Measurements from ENCODE around the gene CDKN1C. TPM values are rescaled to one million over a fixed set of nuclear protein-coding genes. Genes with fewer than 3 reads are reported as not detected.

CDKN1C gene
- total RNA-seq, 4 donors from 2014 or later, result 153 to 349 (median 186) TPM

DNA sequence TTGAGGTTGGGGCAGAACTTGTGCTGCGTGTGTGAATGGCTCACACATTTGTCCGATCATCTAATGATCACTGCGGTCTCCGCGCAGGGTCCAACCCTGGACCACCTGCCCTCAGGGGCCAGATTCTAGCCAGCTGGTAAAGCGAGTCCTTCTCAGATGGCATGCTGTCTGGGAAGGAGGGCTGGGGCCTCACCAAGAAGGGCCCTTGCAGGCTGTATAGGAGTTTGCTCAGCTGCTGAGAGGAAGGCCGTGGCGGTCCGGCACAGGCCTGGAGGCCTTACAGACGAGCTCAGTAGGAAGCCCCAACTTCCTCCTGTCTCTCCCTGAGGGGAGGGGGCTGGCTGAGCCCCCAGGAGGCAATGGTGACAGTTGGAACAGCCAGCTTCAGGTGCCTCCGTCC, 29.9 kb upstream of the CDKN1C start:
- TF ChIP-seq EP300 (IDR thresholded peaks at IDR 0.05) (no peak), CTCF (IDR thresholded peaks at IDR 0.05) (no peak), POLR2AphosphoS5 (IDR thresholded peaks at IDR 0.05) (no peak), POLR2A (IDR thresholded peaks at IDR 0.05; ENCODE audit: low read depth) (no peak)
- no peak overlapping the region for H3K27ac ChIP-seq (replicated peaks in 1 of 4)
- H3K36me3 ChIP-seq, result no peaks in the 10 kb centered on the region
- H3K27me3 ChIP-seq, result no peaks in the 10 kb centered on the region
- WGBS, result 100% methylated on average over 1 of the region's 11 CpGs
- no peak for DNase-seq (ENCODE audit: extremely low spot score)
- no peak overlapping the region for H3K4me3 ChIP-seq
- H3K9me3 ChIP-seq, result no peaks in the 10 kb centered on the region
- intact Hi-C loops (cut with DNase I), result no loop called here
- peaks cover 0 to 5% (median 0%) of the 10 kb centered on the region in 4 donors for H3K4me1 ChIP-seq

DNA sequence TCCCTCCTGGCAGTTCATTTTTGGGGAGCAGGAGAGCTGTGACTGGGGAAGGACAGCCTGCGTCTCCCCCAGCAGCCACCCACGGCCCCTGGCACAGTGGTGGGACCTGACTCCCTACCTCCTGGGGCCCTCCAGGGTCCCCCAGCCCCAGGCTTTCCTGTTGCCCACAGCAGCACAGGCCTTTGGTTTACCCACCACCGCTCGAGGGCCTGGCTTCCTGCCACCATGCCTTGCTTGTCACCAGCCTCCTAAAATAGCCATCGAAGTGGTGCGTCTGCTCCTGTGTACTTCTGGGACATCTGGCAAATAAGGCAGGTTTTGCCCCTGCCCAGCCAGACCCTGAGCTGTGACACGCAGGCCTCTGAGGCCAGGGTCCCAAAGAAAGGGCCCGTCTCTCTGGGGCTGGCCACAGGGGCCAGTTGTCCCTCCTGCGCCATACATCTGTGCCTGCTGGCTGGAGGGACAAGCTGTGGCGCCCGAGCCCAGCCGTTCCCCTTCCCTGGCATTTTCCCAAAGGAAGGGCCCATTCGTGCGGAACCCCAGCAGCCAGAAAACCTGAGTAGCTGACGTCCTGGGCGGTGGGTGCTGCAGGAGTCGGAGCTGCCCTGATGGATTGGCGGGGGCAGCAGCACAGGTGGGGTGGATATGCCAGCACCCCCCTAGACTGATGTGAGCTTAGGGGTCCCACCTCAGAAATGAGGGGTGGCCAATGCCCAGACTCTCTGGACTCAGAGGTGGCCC, 29.1 kb upstream of the CDKN1C start:
- no peaks in the 10 kb centered on the region for H3K9me3 ChIP-seq
- no peak overlapping the region for H3K4me3 ChIP-seq
- intact Hi-C loops (cut with DNase I), result no loop called here
- no peaks in the 10 kb centered on the region for H3K36me3 ChIP-seq
- 75% methylated on average over 12 of the region's 18 CpGs for WGBS
- H3K27me3 ChIP-seq, result peaks cover 0 to 2% (median 0%) of the 10 kb centered on the region in 4 donors
- TF ChIP-seq EP300 (IDR thresholded peaks at IDR 0.05), result no peak
- TF ChIP-seq POLR2A (IDR thresholded peaks at IDR 0.05; ENCODE audit: low read depth), result no peak
- TF ChIP-seq CTCF (IDR thresholded peaks at IDR 0.05), result no peak
- TF ChIP-seq POLR2AphosphoS5 (IDR thresholded peaks at IDR 0.05), result no peak
- no peak for DNase-seq (ENCODE audit: extremely low spot score)
- H3K4me1 ChIP-seq, result peaks cover under 1 to 5% (median 2%) of the 10 kb centered on the region in 4 donors
- no peak overlapping the region for H3K27ac ChIP-seq (replicated peaks in 1 of 4)

DNA sequence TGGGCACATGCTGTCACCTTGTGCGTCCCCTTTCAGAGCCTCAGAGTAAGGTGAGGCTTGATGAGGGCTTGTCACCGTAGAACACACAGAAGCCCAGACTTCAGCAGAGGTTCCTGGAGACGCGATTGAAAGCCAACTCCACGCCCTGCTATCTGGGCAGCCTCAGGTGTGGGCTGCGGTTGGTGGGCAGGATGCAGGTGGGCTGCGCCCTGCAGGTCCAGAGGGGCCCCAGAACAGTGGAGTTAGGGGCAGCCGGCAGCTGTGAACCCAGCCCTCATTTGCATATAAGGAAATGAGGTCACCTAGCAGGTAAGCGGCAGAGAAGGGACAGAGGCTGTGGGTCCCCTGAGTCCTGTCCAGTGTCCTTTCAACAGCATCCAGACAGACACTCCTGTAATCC, 28.2 kb upstream of the CDKN1C start:
- Histone ChIP-seq H3K27ac (replicated peaks in 1 of 4) (no peak overlapping the region), H3K36me3 (no peaks in the 10 kb centered on the region), H3K4me3 (no peak overlapping the region), H3K27me3 (peaks cover 0 to 11% (median 5%) of the 10 kb centered on the region in 4 donors), H3K9me3 (no peaks in the 10 kb centered on the region), H3K4me1 (peaks cover 9 to 11% (median 11%) of the 10 kb centered on the region in 4 donors)
- TF ChIP-seq EP300 (IDR thresholded peaks at IDR 0.05) (no peak), POLR2AphosphoS5 (IDR thresholded peaks at IDR 0.05) (no peak), CTCF (IDR thresholded peaks at IDR 0.05) (no peak), POLR2A (IDR thresholded peaks at IDR 0.05; ENCODE audit: low read depth) (no peak)
- intact Hi-C loops (cut with DNase I), result no loop called here
- no peak for DNase-seq (ENCODE audit: extremely low spot score)
- WGBS, result 78% methylated on average over 4 of the region's 9 CpGs

DNA sequence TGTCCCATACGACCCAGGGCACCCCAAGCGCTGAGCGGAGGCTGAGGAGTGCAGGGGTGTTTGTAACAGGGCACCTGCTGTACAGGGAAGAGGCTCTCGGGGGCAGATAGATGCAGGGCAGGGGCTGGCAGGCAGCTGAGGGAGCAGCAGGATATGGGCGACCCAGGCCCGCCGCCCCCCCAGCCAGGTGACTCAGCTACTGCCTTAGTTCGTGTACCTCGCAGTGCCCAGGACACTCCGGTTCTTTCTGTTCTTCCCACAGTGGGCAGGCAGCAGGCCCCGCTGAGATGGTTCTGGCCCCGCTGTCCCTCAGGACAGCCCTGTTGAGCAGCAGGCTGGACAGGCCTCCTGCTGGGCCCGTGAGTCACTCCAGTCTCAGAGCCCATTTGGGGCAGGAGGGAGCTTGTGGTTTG, 27.4 kb upstream of the CDKN1C start:
- peaks cover 0 to 18% (median 7%) of the 10 kb centered on the region in 4 donors for H3K27me3 ChIP-seq
- H3K9me3 ChIP-seq, result no peaks in the 10 kb centered on the region
- intact Hi-C loops (cut with DNase I), result no loop called here
- no peaks in the 10 kb centered on the region for H3K36me3 ChIP-seq
- H3K4me1 ChIP-seq, result peaks cover 11 to 14% (median 12%) of the 10 kb centered on the region in 4 donors
- no peak for DNase-seq (ENCODE audit: extremely low spot score)
- H3K4me3 ChIP-seq, result no peak overlapping the region
- WGBS, result 83% methylated on average over 8 of the region's 13 CpGs
- no peak for TF ChIP-seq POLR2A (IDR thresholded peaks at IDR 0.05; ENCODE audit: low read depth)
- no peak for TF ChIP-seq CTCF (IDR thresholded peaks at IDR 0.05)
- no peak overlapping the region for H3K27ac ChIP-seq (replicated peaks in 1 of 4)
